ENCODE data around the gene AMN. TPM values are rescaled to one million over a fixed set of nuclear protein-coding genes. Genes with fewer than 3 reads are reported as not detected.

Gene AMN
- total RNA-seq, 6 experiments from 2014 or later = 7.1 to 69.1 (median 28.6) TPM

GRCh38 chr14:102969901-102970300, 47.4 kb downstream of the AMN start:
- no peaks in the 10 kb centered on the region for H3K27me3 ChIP-seq
- peaks cover 13 to 82% (median 49%) of the 10 kb centered on the region in 4 donors for H3K36me3 ChIP-seq
- TF ChIP-seq CTCF (IDR thresholded peaks at IDR 0.05) = no peak
- no peak for TF ChIP-seq POLR2A (IDR thresholded peaks at IDR 0.05)
- no peaks in the 10 kb centered on the region for H3K9me3 ChIP-seq
- intact Hi-C loops (cut with DNase I) = no loop called here
- no peaks in the 10 kb centered on the region for H3K4me1 ChIP-seq
- WGBS (ENCODE audit: insufficient coverage, low coverage, low lambda C conversion rate, missing lambda C conversion rate) = 80% methylated on average over 1 of the region's 11 CpGs
- H3K4me3 ChIP-seq = no peak overlapping the region
- DNase-seq (no peak), ATAC-seq (no peak)
- H3K27ac ChIP-seq = no peak overlapping the region

GRCh38 chr14:102970496-102970895, 48.0 kb downstream of the AMN start:
- no peak overlapping the region for H3K4me3 ChIP-seq
- intact Hi-C loops (cut with DNase I) = no loop called here
- DNase-seq (no peak), ATAC-seq (no peak)
- H3K4me1 ChIP-seq = no peaks in the 10 kb centered on the region
- no peak for TF ChIP-seq POLR2A (IDR thresholded peaks at IDR 0.05)
- no peak for TF ChIP-seq CTCF (IDR thresholded peaks at IDR 0.05)
- no peak overlapping the region for H3K27ac ChIP-seq
- 62% methylated on average over 6 of the region's 10 CpGs for WGBS (ENCODE audit: insufficient coverage, low coverage, low lambda C conversion rate, missing lambda C conversion rate)
- peaks cover 13 to 79% (median 47%) of the 10 kb centered on the region in 4 donors for H3K36me3 ChIP-seq
- no peaks in the 10 kb centered on the region for H3K27me3 ChIP-seq
- no peaks in the 10 kb centered on the region for H3K9me3 ChIP-seq

GRCh38 chr14:102971314-102971713, 48.9 kb downstream of the AMN start:
- no peak for TF ChIP-seq CTCF (IDR thresholded peaks at IDR 0.05)
- TF ChIP-seq POLR2A (IDR thresholded peaks at IDR 0.05) = no peak
- intact Hi-C loops (cut with DNase I) = no loop called here
- peaks cover 13 to 79% (median 48%) of the 10 kb centered on the region in 4 donors for H3K36me3 ChIP-seq
- H3K4me3 ChIP-seq = no peak overlapping the region
- no peak overlapping the region for H3K27ac ChIP-seq
- H3K9me3 ChIP-seq = no peaks in the 10 kb centered on the region
- WGBS (ENCODE audit: insufficient coverage, low coverage, low lambda C conversion rate, missing lambda C conversion rate) = 93% methylated on average over 8 of the region's 9 CpGs
- H3K4me1 ChIP-seq = no peaks in the 10 kb centered on the region
- DNase-seq = no peak
- ATAC-seq = no peak
- H3K27me3 ChIP-seq = no peaks in the 10 kb centered on the region

- WGBS (ENCODE audit: insufficient coverage, low coverage, low lambda C conversion rate, missing lambda C conversion rate) = 86% methylated on average over 19 of the region's 25 CpGs
- Histone ChIP-seq H3K27ac (no peak overlapping the region), H3K36me3 (peaks cover 13 to 79% (median 45%) of the 10 kb centered on the region in 4 donors), H3K27me3 (no peaks in the 10 kb centered on the region), H3K4me3 (no peak overlapping the region), H3K9me3 (no peaks in the 10 kb centered on the region), H3K4me1 (no peaks in the 10 kb centered on the region)
- TF ChIP-seq CTCF (IDR thresholded peaks at IDR 0.05) (no peak), POLR2A (IDR thresholded peaks at IDR 0.05) (no peak)
- DNase-seq (no peak), ATAC-seq (no peak)
- intact Hi-C loops (cut with DNase I) = no loop called here
Observed at GRCh38 chr14:102971836-102972606, 49.6 kb downstream of the AMN start.
